ENCODE data around the gene APOBEC4. TPM values are rescaled to one million over a fixed set of nuclear protein-coding genes. Genes with fewer than 3 reads are reported as not detected.
A peak's percentile ranks its signal among the peaks of the same experiment; 100 is the strongest.

The APOBEC4 gene
- total RNA-seq, 6 experiments from 2014 or later: not detected

DNA sequence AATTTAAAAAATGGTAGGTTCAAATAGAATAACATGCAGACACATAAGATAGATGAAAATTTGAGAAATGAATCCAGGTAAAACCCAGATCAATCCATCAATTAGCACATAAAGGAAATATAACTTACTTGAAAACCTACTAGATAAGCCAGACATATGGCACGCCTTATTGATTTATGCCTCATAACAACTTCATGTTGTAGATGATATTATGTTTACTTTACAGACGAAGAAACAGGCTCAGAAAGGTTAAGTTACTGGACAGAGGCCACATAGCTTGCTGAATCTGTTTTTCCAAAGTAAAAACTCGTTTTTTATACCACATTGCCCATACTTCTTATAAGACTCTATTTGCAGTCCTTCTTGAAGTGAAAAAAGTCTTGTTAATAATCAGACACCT lies 40.7 kb downstream of the APOBEC4 start:
- H3K9me3 Mint-ChIP-seq: no peaks in the 10 kb centered on the region
- TF ChIP-seq CTCF (IDR thresholded peaks at IDR 0.05): no peak
- no peak overlapping the region for H3K27ac Mint-ChIP-seq
- H3K27me3 Mint-ChIP-seq (ENCODE audit: insufficient read depth): peaks cover 2% of the 10 kb centered on the region
- H3K4me3 Mint-ChIP-seq: no peak overlapping the region
- H3K4me1 Mint-ChIP-seq (ENCODE audit: low read depth): peaks cover 41% of the 10 kb centered on the region
- H3K36me3 Mint-ChIP-seq (ENCODE audit: low read depth): no peaks in the 10 kb centered on the region
- DNase-seq: no peak

DNA sequence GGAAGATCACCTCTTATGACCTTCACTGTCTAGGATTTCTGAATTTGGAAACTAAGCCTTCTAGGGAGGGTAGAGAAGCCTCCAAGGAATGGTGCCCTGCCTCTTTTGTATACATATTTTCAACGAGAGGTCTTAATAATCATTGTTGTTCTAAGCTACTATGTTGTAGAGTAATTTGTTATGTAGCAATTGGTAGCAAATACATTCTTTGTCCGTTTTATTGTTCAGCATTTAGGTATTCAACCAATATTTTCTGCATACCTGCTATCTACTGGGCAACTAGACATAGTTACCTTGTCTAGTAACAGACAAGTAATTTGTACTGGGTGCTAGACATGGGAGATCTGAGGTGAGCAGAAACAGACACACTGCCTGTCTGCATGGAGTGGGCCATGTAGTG lies 42.1 kb downstream of the APOBEC4 start:
- Mint-ChIP-seq H3K4me3 (no peak overlapping the region), H3K4me1 (ENCODE audit: low read depth) (peaks cover 48% of the 10 kb centered on the region), H3K27ac (peak overlapping the region; percentile 95; the same call in 1 of the 2 replicates)

DNA sequence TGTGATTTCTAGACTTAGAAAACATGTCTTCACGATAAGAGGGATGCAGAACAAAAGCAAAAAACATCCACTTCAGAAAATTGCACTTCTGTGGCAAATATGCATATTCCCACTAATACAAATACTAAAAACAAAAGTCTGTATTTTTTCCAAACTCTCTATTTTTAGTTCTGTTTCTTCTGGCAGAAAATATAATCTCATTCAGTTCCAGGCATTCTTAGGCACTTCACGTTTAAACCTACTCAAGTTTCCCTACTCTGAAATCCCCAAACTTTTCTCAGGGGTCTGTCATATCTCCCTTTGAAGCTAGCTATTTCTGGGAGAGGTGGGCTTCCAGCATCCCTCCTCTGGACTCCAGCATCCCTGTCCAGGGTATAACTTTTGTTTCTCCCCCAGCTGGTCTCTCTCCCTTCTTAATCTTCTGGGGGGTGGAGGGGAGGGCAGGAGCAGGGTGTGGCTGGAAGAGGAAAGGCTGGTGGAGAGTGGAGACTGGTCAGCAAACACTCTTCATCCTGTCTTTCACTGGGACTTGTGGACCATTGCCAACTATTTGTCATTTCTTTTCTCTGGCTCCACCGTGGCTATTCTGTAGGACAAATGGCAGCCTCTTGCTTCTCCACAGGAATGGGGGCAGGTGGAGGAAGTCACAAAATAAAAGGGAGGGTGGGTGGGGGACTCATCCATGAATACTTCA lies 43.2 kb downstream of the APOBEC4 start:
- Mint-ChIP-seq H3K4me1 (ENCODE audit: low read depth) (peaks cover 59% of the 10 kb centered on the region), H3K27ac (peak overlapping the region; percentile 95), H3K9me3 (no peaks in the 10 kb centered on the region), H3K4me3 (peak overlapping the region; percentile 73), H3K27me3 (ENCODE audit: insufficient read depth) (no peaks in the 10 kb centered on the region; the same call in none of the 2 replicates), H3K36me3 (ENCODE audit: low read depth) (no peaks in the 10 kb centered on the region)
- peak; percentile 27 for DNase-seq
- TF ChIP-seq CTCF (IDR thresholded peaks at IDR 0.05): no peak

More for the DNA sequence above, 42.1 kb downstream of the APOBEC4 start:
- no peaks in the 10 kb centered on the region for H3K36me3 Mint-ChIP-seq (ENCODE audit: low read depth)
- no peaks in the 10 kb centered on the region for H3K9me3 Mint-ChIP-seq
- no peak for DNase-seq
- no peak for TF ChIP-seq CTCF (IDR thresholded peaks at IDR 0.05)
- no peaks in the 10 kb centered on the region; the same call in 1 of the 2 replicates for H3K27me3 Mint-ChIP-seq (ENCODE audit: insufficient read depth)

DNA sequence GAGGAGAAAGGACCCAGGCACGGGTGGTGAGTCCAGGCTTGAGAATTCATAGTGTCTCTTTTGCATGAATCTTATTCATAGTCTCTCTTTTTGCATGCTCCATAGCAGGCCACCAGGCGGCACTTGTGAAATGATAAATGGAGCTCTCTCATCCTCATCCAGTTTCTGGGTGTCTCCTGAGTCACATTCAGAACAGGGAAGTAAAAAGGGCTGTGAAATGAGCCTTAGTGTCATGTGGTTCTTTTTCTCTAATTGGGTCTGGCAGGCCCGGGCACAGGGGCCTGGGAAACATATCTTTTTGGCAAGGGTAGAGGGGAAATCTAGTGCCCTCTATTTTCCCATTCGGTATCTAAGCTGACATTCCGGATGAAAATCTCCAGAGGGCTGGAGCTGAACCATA lies 43.8 kb downstream of the APOBEC4 start:
- peak overlapping the region; percentile 73 for H3K4me3 Mint-ChIP-seq

GRCh38 chr1:183607322-183607980 lies 45.7 kb downstream of the APOBEC4 start:
- Mint-ChIP-seq H3K27me3 (ENCODE audit: insufficient read depth) (no peaks in the 10 kb centered on the region; the same call in 1 of the 2 replicates), H3K4me1 (ENCODE audit: low read depth) (peaks cover 77% of the 10 kb centered on the region), H3K9me3 (no peaks in the 10 kb centered on the region), H3K27ac (peak overlapping the region; percentile 95), H3K36me3 (ENCODE audit: low read depth) (no peaks in the 10 kb centered on the region), H3K4me3 (no peak overlapping the region)
- TF ChIP-seq CTCF (IDR thresholded peaks at IDR 0.05): no peak
- no peak for DNase-seq

More for the DNA sequence above, 43.8 kb downstream of the APOBEC4 start:
- Mint-ChIP-seq H3K4me1 (ENCODE audit: low read depth) (peaks cover 65% of the 10 kb centered on the region), H3K36me3 (ENCODE audit: low read depth) (no peaks in the 10 kb centered on the region), H3K9me3 (no peaks in the 10 kb centered on the region), H3K27ac (peak overlapping the region; percentile 95), H3K27me3 (ENCODE audit: insufficient read depth) (no peaks in the 10 kb centered on the region; the same call in 1 of the 2 replicates)
- TF ChIP-seq CTCF (IDR thresholded peaks at IDR 0.05): peak; percentile 85
- DNase-seq: peak; percentile 88

Measured in HFFc6 (cell line).